OCI-LY1 (cell line): ENCODE measurements around the gene DYNC1I1.

Source experiments
- EZH2 ChIP-seq: fragments of 200-600 bp; sonication (generic), shearing (Covaris generic); IDR thresholded peaks from 2 replicates; pipeline ENCODE4 v1.8.0; 2017; ENCODE audit warnings: borderline replicate concordance, mixed run types, mild to moderate bottlenecking, antibody characterized with exemption, low read length, moderate library complexity, mixed read lengths
- TF ChIP-seq, protein P1 (sequence below): fragments of 200-600 bp; sonication (generic), shearing (Covaris generic); IDR thresholded peaks from 2 replicates; pipeline ENCODE4 v1.5.1; 2017; ENCODE audit warnings: mild to moderate bottlenecking, antibody characterized with exemption, low read length, moderate library complexity, mixed read lengths

- TF ChIP-seq, protein P1, sequence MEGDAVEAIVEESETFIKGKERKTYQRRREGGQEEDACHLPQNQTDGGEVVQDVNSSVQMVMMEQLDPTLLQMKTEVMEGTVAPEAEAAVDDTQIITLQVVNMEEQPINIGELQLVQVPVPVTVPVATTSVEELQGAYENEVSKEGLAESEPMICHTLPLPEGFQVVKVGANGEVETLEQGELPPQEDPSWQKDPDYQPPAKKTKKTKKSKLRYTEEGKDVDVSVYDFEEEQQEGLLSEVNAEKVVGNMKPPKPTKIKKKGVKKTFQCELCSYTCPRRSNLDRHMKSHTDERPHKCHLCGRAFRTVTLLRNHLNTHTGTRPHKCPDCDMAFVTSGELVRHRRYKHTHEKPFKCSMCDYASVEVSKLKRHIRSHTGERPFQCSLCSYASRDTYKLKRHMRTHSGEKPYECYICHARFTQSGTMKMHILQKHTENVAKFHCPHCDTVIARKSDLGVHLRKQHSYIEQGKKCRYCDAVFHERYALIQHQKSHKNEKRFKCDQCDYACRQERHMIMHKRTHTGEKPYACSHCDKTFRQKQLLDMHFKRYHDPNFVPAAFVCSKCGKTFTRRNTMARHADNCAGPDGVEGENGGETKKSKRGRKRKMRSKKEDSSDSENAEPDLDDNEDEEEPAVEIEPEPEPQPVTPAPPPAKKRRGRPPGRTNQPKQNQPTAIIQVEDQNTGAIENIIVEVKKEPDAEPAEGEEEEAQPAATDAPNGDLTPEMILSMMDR, result no peak
- no peak for TF ChIP-seq EZH2
Observed at GRCh38 chr7:96102096-96102811, 329.9 kb downstream of the DYNC1I1 start.
